HepG2 (cell line): ENCODE data around the gene NEDD4L. TPM values are rescaled to one million over a fixed set of nuclear protein-coding genes. Genes with fewer than 3 reads are reported as not detected.

Experiments used
- ATF7 ChIP-seq, 2 experiments: fragments of 450-650 bp in 1 of 2; sonication (generic) in 1 of 2; formaldehyde crosslinking in 1 of 2; IDR thresholded peaks; 2 replicates each; pipeline versions ENCODE4 v1.4.0 to v1.6.1; 2016 to 2020; ENCODE audit warnings: antibody characterized with exemption in 1 of 2, mild to moderate bottlenecking in 1 of 2, missing genetic modification reagents in 1 of 2
- BORCS8-MEF2B ChIP-seq: sonication (generic); formaldehyde crosslinking; IDR thresholded peaks from 2 replicates; pipeline ENCODE4 v1.8.0; 2022; ENCODE audit warnings: mild to moderate bottlenecking, missing genetic modification reagents
- BRD4 ChIP-seq: sonication (generic); formaldehyde crosslinking; IDR thresholded peaks from 2 replicates; pipeline ENCODE4 v1.4.0; 2020; ENCODE audit warnings: missing genetic modification reagents
- CHD2 ChIP-seq: IDR thresholded peaks from 2 replicates; pipeline ENCODE4 v1.6.1; 2011; ENCODE audit warnings: low read depth, low read length, improper control_type of control experiment
- DNMT3B ChIP-seq: conservative IDR thresholded peaks from 2 replicates; pipeline ENCODE4 v1.6.1; 2016; ENCODE audit warnings: missing biosample characterization, control low read depth
- DRAP1 ChIP-seq: IDR thresholded peaks from 2 replicates; pipeline ENCODE4 v1.6.1; 2016; ENCODE audit warnings: missing genetic modification reagents, missing compliant biosample characterization
- FOXO1 ChIP-seq: sonication (generic); formaldehyde crosslinking; IDR thresholded peaks from 2 replicates; pipeline ENCODE4 v1.4.0; 2020; ENCODE audit warnings: missing genetic modification reagents
- HNF4A ChIP-seq: sonication (generic); formaldehyde crosslinking; IDR thresholded peaks from 2 replicates; pipeline ENCODE4 v1.4.0; 2020; ENCODE audit warnings: missing genetic modification reagents
- JDP2 ChIP-seq: sonication (generic); formaldehyde crosslinking; IDR thresholded peaks from 2 replicates; pipeline ENCODE4 v1.8.1; 2022; ENCODE audit warnings: missing genetic modification reagents, borderline replicate concordance
- MYPOP ChIP-seq: sonication (generic); formaldehyde crosslinking; IDR thresholded peaks from 2 replicates; pipeline ENCODE4 v1.8.1; 2023; ENCODE audit warnings: mild to moderate bottlenecking, moderate library complexity, missing genetic modification reagents
- PHB2 ChIP-seq: fragments of 450-650 bp; IDR thresholded peaks from 2 replicates; pipeline ENCODE4 v1.6.1; 2018; ENCODE audit not compliant: partially characterized antibody
- PHF8 ChIP-seq: sonication (generic); formaldehyde crosslinking; IDR thresholded peaks from 2 replicates; pipeline ENCODE4 v1.5.0; 2020; ENCODE audit warnings: missing genetic modification reagents
- RCOR2 ChIP-seq: IDR thresholded peaks from 2 replicates; pipeline ENCODE4 v1.6.1; 2016; ENCODE audit warnings: missing biosample characterization, missing genetic modification reagents
- RXRA ChIP-seq: sonication (generic); formaldehyde crosslinking; IDR thresholded peaks from 2 replicates; pipeline ENCODE4 v1.5.1; 2020; ENCODE audit warnings: missing genetic modification reagents
- SNAPC2 ChIP-seq: sonication (generic); formaldehyde crosslinking; IDR thresholded peaks from 2 replicates; pipeline ENCODE4 v1.8.1; 2022; ENCODE audit warnings: mild to moderate bottlenecking, missing genetic modification reagents
- TARDBP ChIP-seq: sonication (generic); formaldehyde crosslinking; IDR thresholded peaks from 2 replicates; pipeline ENCODE4 v1.8.0; 2022; ENCODE audit warnings: mild to moderate bottlenecking, missing genetic modification reagents
- TFDP2 ChIP-seq: sonication (generic); formaldehyde crosslinking; IDR thresholded peaks from 2 replicates; pipeline ENCODE4 v1.4.0; 2020; ENCODE audit warnings: missing genetic modification reagents
- TRIM22 ChIP-seq: fragments of 450-650 bp; IDR thresholded peaks from 2 replicates; pipeline ENCODE4 v1.6.1; 2017
- U2AF2 ChIP-seq: fragments of 200-400 bp; formaldehyde crosslinking; IDR thresholded peaks from 2 replicates; pipeline ENCODE4 v1.6.1; 2017; ENCODE audit warnings: low read depth, mild to moderate bottlenecking, low read length
- WIZ ChIP-seq: sonication (generic); formaldehyde crosslinking; IDR thresholded peaks from 2 replicates; pipeline ENCODE4 v1.5.1; 2020; ENCODE audit warnings: mild to moderate bottlenecking, missing genetic modification reagents
- ZNF280D ChIP-seq: sonication (generic); formaldehyde crosslinking; IDR thresholded peaks from 2 replicates; pipeline ENCODE4 v1.5.1; 2020; ENCODE audit warnings: mild to moderate bottlenecking, missing genetic modification reagents
- ZNF670 ChIP-seq: sonication (generic); formaldehyde crosslinking; IDR thresholded peaks from 2 replicates; pipeline ENCODE4 v1.8.0; 2022; ENCODE audit warnings: mild to moderate bottlenecking, missing genetic modification reagents, borderline replicate concordance
- ZNF703 ChIP-seq: sonication (generic); formaldehyde crosslinking; IDR thresholded peaks from 2 replicates; pipeline ENCODE4 v1.5.1; 2020; ENCODE audit warnings: missing genetic modification reagents, mild to moderate bottlenecking, moderate library complexity, borderline replicate concordance
- ZNF790 ChIP-seq: sonication (generic); formaldehyde crosslinking; IDR thresholded peaks from 2 replicates; pipeline ENCODE4 v1.8.0; 2022; ENCODE audit warnings: missing genetic modification reagents, mild to moderate bottlenecking, borderline replicate concordance
- polyA plus RNA-seq, 8 experiments: library from polyadenylated mRNA; depleted of rRNA in 3 of 8; stranded (reverse) in 7 of 8; unstranded in 1 of 8; fragments of >200 nt; fragmentation: Illumina TruSeq in 4 of 8; extraction: Trizol in 4 of 8; gene quantifications; 2 replicates each; pipeline versions ENCODE4 v1.2.1 to v1.2.3, GENCODE V29; 2011 to 2016; ENCODE audit warnings: low read depth in 4 of 8, missing spikeins in 1 of 8, mixed read lengths in 1 of 8; ENCODE audit not compliant: insufficient read depth in 1 of 8
- total RNA-seq, 5 experiments: library from RNA; depleted of rRNA; stranded (reverse); fragments of >200 nt; fragmentation: Illumina TruSeq; extraction: Trizol; gene quantifications; 2 replicates each; pipeline ENCODE4 v1.2.3, GENCODE V29; 2016; ENCODE audit warnings: low read depth in 1 of 5

The NEDD4L gene
- total and polyA plus RNA-seq, 2 of the 13 experiments (the other 11 are each of a cell fraction or from before 2014, with no cell fraction given) = 168 to 390 TPM

- TF ChIP-seq SNAPC2 (CRISPR knock-in tag) (no peak), TRIM22 (no peak), MYPOP (CRISPR knock-in tag) (no peak), CHD2 (no peak), DRAP1 (CRISPR knock-in tag) (no peak), FOXO1 (CRISPR knock-in tag) (no peak), BORCS8-MEF2B (CRISPR knock-in tag) (no peak), HNF4A (CRISPR knock-in tag) (0 out of 2 replicates have a peak, but pooled peaks have one; percentile 2), DNMT3B (CRISPR knock-in tag) (0 out of 2 replicates have a peak, but pooled peaks have one; percentile 48), TARDBP (CRISPR knock-in tag) (no peak), ZNF790 (no peak), RXRA (CRISPR knock-in tag) (0 out of 2 replicates have a peak, but pooled peaks have one; percentile 20), WIZ (no peak), ZNF670 (CRISPR knock-in tag) (peak; percentile 72; the same call in 1 of the 2 replicates), TFDP2 (CRISPR knock-in tag) (no peak), ZNF280D (no peak), JDP2 (no peak), ATF7 (IDR thresholded peaks at IDR 0.05) (no peak), ATF7 (CRISPR knock-in tag; IDR thresholded peaks at IDR 0.05) (no peak), PHB2 (no peak), PHF8 (CRISPR knock-in tag) (peak; percentile 18; the same call in 1 of the 2 replicates), U2AF2 (no peak), BRD4 (CRISPR knock-in tag) (peak; percentile 61; the same call in 1 of the 2 replicates), ZNF703 (CRISPR knock-in tag) (no peak), RCOR2 (no peak)
Observed at GRCh38 chr18:58416014-58416703, 372.1 kb downstream of the NEDD4L start (continued).
